Measurements from ENCODE around the gene OXCT1.

GRCh38 chr5:41808294-41808693 is 61.9 kb downstream of the OXCT1 start:
- TF ChIP-seq POLR2A (IDR thresholded peaks at IDR 0.05; ENCODE audit: low read depth, low read length) (no peak), CTCF (IDR thresholded peaks at IDR 0.05; ENCODE audit: extremely low read depth in 1 of 2, insufficient read depth in 1 of 2, low read depth in 1 of 2, low read length in 2 of 2) (no peak), POLR2AphosphoS5 (IDR thresholded peaks at IDR 0.05; ENCODE audit: insufficient read depth, low read depth, low read length) (no peak), JUN (IDR thresholded peaks at IDR 0.05; ENCODE audit: borderline replicate concordance, insufficient read depth, insufficient read length, low read depth) (no peak), FOS (IDR thresholded peaks at IDR 0.05; ENCODE audit: borderline replicate concordance, insufficient read depth, low read length) (no peak), MAX (IDR thresholded peaks at IDR 0.05; ENCODE audit: insufficient read depth, insufficient read length) (no peak)
